NCI-H2171 (cell line): ENCODE data around the gene CAMK2G.
A peak's percentile ranks its signal among the peaks of the same experiment; 100 is the strongest.
"Not testable (repeated sequence)": the region's sequence is repeated elsewhere in the genome, so short reads cannot be mapped to it uniquely, and the experiment has no call there.

ENCODE experiments used
- DNase-seq: peaks from one replicate; lab custom pipeline; 2025; lab: John Stamatoyannopoulos, UW

Gene CAMK2G

DNA sequence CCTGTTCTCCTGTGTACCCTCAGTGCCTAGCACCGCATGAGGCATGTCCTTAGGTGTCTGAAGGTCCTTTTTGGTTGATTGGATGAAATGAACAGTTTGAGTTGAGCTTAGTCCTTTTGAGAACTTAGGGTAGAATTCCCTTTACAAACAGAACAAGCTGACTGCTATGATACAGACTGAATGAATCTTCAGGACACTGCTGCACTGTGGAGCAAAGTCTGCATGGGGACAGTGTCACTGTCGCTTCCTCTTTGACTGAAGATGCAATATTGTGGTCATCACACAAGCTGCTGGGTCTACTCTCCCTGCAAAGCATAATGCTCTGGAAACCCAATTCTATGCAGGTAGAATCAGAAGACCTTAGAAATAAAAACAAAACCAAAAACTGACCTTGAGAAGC is 28.0 kb upstream of the CAMK2G start:
- DNase-seq: no peak

DNA sequence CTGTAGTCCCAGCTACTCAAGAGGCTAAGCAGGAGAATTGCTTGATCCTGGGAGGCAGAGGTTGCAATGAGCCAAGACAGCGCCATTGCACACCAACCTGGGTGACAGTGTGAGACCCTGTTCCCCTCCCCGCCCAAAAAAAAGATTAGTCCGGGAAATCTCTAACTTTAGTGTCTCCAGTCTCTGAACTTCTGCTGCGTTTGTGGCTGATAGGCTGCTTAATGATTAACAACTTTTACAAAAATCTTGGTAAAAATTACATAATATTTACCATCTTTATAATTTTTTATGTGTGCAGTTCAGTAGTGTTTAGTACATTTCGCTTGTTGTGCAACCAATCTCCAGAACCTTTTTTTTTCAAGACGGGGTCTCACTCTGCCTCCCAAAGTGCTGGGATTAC is 26.9 kb upstream of the CAMK2G start:
- no peak for DNase-seq

DNA sequence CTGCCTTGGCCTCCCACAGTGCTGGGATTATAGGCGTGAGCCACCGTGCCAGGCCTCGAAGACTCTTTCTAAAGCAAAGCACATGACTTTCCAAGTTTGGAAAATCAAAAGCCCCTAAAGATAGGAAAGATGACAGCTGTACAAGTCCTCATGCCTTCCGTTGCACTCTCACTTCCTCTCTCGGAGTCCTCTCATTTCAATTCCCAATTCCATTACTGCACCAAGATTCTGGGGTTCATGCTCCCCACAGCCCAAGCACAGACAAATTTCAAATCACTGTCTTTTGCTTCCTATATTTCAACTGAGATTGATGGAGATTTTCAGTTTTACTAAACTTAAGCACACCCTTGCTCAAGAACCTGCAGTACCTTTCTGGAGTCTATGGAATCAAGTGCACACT is 25.7 kb upstream of the CAMK2G start:
- DNase-seq: no peak

DNA sequence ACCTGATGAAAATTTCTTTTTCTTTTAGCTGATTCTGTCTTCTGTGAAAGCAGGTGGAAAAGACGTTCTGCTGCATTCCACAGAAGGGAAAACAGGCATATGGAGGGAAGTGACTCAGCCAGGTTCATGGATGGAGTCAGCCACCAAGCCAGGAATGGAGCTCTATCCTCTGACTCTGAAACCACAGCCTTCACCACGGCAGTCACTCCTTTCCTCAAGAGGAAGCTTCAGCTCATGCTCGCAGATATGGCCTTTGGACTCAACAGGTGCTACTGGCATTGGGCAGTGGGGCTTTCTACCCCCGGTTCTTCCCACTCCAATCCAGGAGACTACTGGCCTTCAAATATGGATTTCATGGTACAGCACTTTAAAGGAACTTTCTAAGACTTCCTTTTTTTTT is 25.1 kb upstream of the CAMK2G start:
- no peak for DNase-seq

DNA sequence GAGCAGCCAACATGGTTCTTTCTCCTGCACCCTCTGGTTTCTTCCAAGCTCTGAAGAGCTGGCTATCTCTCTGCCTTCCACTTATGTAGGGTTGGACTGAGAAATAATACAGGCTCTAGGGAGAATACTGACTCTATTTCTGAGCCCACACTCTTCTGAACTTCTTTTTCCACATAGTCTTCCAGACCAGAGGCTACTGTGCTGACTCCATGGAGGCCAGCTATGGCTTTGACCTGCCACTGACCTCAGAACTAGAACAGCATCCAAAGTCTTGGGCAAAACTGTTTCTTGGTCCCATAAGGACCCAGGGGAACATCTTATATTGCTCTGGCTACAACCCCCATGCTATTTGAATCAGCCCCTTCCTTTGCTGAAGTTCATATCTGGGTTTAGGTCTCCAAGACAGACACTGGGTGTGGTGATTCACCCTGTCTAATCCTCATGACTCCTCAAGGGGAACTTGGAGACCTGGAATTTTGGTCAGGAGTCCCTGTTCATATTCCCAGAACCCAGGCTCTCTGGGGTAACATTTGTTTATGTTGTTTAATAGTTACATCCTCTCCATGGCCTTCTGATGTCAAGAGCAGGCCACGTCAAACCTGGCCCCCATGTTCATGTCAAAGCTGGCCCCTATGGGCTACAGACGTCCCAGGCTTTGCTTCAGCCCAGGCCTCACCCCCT is 24.5 kb upstream of the CAMK2G start:
- DNase-seq: no peak

DNA sequence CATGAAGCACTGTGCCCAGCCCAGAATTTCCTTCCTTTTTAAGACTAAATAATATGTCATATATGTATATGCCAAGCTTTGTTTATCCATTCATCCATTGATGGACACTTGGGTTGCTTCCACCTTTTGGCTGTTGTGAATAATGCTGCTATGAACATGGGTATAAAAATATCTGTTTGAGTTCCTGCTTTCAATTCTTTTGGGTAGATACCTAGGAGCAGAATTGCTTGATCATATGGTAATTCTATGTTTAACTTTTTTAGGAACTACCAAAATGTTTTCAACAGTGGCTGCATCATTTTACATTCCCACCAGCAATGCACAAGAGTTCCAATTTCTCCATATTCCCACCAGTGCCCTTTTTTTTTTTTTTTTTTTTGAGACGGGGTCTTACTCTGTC is 23.3 kb upstream of the CAMK2G start:
- DNase-seq: no peak

DNA sequence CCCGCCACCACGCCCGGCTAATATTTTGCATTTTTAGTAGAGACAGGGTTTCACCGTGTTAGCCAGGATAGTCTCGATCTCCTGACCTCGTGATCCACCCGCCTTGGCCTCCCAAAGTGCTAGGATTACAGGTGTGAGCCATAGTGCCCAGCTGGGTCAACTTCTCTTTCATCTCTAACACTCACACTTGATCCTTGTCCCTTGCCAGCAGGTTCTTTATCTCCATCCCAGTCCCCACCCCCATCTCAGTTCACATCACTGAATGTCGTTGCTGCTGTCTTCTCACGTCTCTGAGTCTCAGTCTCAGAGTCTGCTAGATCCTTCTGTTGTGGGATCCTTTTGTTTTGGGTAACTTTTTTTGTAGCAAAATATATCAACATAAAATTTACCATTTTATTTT is 21.0 kb upstream of the CAMK2G start:
- not testable (repeated sequence) for DNase-seq

DNA sequence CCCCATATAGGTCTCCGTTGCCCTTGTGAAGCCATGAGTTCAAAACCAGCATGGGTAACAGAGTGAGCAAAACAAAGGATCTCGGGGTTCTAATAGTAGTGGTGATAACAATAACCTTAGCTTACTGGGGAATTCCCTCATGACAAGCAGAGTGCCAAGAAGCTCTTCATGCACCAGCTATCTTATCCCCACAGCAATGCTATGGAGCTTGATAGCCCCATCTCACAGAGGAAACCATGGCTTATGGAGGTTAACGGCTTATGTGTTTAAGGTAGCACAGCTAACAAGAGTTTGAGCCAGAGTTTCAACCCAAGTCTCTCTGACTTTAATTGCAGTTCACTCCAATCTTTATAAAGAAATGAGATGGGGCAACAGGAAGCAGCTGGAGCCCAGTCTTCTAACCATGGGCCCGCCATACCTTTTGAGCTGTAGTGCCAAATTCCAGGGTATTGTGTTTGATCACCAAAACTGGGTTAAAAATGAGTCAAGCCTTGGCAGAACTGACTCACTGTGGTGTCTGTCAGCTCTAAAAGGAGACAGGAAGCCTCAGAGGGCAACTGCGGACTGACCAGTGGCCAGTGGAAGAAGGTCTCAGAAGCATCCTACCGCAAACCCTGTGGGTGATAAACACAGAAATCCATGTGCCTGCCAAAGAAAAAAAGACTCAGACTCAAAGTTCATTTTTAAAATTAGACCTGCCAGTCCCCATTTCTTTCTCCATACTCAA is 20.1 kb upstream of the CAMK2G start:
- no peak for DNase-seq

DNA sequence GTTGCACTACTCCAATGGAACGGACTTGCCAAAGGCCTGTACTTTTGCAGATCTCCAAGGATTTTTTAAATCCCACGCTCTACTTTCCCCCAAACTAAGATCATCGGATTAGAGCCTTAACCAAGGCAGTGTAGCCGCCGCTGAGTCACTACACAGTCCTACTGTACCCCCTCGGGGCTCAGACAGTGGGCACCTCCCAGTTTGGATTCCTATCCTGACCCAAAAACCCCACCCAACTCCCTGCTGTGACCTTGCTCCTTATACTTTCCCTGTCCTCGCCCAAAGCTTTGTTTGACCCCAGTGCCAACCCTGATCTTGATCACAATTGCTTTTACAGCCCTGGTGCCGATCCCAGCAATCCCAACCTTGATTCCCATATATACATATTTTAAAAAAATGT is 19.1 kb upstream of the CAMK2G start:
- no peak for DNase-seq

DNA sequence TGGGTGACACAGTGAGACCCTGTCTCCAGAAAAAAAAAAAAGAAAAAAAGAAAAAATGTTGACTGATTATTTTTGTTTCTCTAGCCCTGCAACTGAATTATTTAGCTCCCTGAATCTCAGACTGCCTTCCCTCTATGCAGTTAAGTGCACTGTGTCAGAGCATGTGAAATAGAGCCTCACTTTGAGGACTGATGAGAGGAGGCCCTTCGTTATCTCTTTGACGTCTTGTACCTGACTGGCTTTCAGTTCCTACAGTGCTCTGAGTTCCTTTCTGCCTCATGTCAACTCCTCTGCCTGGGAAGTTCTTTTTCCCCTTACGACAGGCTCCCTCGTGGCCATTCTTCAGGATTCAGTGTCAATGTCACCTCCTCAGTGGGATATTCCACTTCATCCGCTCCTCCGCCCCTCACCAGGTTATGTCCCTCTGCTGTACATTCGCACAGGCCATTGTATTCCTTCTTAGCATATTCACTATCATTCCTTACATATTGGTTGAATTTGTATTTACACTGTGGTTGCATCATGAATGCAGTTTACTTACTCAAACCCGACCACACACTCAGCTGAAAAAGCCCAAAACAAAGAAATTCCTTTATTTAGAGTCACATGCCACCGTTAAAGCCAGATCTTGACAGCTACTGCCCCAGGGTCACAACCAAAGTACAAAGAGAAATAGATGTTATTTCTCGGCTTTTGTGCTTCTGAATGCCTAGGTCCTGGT is 18.1 kb upstream of the CAMK2G start:
- DNase-seq: no peak

DNA sequence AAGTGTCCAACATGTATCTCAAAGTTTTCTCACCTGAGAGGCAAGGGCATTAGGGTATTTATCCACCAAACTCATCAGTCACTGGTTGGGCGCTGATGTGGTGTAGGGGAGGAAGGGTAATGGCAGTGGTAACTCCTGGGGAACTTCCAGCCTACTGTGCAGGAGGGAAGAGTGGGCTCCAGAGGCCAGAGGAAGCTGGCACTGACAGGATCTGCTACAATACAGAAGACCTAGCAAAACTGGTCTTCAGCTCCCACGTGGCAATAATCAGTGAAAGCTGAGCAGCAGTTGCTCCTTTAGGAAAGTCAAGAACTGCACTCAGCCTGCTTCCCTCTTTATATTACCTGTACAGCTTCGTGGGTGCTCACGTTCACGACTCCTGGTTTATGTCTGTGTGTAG is 17.2 kb upstream of the CAMK2G start:
- no peak for DNase-seq

DNA sequence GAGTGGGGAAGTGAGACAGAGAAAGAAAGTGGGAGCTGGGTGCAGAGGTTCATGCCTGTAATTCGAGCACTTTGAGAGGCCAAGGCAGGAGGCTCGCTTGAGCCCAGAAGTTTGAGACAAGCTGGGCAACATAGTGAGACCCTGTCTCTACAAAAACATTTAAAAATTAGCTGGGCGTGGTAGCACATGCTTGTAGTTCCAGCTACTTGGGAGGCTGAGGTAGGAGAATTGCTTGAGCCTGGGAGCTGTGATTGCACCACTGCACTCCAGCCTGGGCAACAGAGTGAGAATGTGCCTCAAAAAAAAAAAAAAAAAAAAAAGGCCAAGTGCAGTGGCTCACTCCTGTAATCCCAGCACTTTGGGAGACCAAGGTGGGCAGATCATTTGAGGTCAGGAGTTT is 16.5 kb upstream of the CAMK2G start:
- not testable (repeated sequence) for DNase-seq

DNA sequence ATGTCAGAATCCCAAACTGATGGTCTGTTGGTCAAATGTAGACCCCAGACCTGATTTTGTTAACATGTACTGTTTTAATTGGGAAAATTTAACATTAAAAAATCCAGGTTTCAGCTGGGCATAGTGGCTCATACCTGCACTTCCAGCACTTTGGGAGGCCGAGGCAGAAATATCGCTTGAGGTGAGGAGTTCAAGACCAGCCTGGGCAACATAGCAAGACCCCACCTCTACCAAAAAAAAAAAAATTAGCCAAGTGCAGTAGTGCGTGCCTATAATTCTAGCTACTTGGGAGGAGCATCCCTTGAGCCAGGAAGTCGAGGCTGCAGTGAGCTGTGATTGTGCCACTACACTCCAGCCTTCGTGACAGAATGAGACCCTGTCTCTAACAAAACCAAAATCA is 15.9 kb upstream of the CAMK2G start:
- no peak for DNase-seq

DNA sequence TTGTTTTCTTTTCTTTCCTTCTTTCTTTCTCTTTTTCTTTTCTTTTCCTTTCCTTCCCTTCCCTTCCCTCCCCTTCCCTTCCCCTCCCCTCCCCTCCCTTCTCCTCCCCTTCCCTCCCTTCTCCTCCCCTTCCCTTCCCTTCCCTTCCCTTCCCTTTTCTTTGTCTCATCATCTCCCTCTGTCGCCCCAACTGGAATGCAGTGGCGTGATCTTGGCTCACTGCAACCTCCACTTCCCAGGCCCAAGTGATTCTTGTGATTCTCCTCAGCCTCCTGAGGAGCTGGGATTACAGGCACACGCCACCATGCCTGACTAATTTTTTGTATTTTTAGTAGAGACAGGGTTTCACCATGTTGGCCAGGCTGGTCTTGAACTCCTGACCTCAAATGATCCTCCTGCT is 15.1 kb upstream of the CAMK2G start:
- not testable (repeated sequence) for DNase-seq

DNA sequence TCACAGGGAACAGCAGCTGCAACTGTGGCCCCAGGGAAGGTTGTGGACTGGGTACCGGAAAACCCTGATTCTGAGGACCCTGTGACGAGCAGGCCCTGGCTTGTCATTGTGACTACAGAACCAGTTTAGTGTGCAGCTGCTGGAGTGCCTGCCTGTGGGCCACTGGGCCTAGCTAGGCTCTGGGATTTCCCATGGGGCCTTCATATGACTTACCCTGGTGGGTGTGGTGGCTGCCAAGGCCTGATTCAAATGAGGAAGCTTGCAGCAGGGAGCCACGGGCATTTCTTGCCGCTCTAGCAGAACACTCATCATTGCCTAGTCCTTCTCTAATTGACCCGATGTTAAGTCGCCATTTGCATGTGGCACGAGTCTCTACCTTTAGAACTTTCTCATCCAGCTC is 14.7 kb upstream of the CAMK2G start:
- peak; percentile 37 for DNase-seq

DNA sequence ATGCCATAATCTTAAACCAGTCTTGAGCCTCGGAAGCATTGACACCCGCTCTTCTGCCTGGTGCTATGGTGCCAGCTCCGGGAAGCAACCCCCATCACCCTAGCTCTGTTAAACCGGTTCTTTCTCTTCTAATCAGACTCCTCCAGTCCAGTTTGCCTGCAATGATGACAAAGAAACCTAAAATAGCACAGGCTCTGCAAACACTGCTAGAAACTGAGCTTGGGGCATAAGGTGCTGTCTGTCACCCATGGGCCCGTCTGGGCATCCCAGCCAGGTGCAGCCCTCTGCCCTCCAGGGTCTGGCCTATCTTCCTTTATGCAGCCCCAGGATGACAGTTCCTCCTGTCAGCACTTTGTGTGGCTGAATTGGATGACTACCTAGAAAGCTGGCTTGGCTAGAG is 14.2 kb upstream of the CAMK2G start:
- no peak for DNase-seq

DNA sequence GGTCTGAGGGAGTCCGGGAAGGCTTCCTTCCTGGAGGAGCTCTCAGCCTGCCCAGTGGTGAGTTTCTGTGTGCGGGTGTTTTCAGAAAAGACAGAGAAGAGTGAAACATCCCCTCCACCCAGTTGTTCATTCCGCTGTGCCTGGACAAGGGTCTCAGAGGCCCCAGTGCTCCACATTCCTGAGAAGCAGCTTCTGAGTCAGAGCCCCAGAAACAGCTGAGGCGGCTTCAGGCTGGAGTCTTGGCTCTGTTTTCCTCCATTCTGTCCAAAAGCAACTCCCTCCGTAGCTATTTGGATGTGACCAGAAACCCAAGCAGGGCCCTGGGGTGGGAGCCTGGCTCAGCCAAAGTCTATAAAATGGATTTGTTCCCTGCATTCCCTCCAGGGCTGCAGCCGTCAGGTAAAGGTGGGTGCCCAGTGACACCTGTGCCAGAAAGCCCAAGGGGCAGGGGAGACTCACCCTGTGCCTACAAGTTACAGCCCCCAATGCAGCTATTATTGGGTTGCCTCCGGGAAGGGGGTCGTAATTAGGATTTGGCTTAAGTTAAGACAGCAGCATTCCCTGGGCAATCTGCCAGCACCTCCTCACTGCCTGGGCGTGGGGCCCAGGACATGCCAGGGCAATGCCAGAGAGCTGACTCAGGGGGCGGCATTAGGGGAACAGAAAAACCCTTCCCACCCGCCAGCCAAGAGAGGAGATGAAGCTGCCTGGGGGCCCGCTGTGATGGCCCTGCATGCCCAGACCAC is 13.1 kb upstream of the CAMK2G start:
- peak; percentile 50 for DNase-seq

DNA sequence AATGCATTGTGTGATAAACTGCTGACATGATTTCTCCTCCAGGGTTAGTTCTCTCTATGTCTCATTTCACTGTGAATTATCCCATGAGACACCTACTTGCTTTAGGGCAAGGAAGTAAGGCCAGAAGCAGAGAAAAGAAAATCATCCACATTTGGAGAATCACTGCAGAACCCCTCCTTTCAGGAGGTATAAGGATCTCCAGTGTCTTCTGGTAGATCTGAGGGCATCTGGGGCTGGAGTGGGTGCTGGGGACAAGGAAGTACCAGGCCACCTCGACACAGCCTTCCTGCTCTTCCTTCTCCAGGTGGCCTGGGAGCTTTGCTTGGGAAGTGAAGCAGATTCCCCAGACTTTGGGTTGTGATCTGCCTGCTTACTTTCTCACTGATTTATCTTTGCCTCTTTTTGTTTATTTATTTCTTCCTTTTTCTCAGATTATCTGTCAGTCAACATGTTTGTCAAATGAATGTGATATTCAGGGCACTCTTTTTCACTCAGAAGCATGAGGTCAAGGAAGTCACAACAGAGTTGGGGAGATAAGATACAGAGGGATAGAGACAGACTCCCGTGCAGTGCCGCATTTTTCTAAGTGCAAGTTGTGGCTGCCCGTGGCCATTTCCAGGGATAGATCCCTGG is 12.4 kb upstream of the CAMK2G start:
- DNase-seq: no peak

DNA sequence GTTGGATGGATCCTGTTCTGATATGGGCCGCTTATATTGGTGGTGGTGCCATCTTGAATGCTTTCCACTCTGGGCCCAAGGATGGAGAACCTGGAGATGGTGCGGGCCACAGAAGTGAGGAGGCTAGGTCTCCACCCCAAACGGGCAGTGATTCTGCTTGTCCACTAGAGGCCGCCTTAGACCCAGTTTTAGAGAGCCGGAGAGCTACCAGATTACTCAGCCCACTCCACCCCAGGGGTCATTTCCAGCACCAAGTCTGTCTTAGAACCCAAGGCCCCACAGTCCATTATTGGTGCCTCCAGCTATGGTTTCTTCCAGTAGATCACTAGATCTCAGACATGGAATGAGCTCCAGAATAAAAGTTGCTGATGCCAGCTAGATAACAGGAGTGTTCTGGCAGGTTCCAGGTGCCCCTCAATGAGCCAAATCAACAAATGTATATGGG is 11.8 kb upstream of the CAMK2G start:
- DNase-seq: no peak

DNA sequence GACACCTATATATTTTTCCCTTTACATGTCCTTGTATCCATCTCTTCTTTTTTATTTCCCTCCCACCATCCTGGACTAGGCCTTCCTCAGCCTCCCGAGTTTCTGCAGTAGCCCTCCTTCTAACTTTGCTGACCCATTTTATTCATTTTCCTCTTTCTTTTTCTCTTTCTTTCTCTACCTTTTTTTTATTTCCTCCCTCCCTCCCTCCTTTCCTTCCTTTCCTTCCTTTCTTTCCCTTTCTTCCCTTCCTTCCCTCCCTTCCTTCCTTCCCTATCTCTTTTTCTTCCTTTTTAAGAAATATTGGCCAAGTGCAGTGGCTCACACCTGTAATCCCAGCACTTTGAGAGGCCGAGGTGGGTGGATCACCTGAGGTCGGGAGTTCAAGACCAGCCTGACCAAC is 9.7 kb upstream of the CAMK2G start:
- no peak for DNase-seq

DNA sequence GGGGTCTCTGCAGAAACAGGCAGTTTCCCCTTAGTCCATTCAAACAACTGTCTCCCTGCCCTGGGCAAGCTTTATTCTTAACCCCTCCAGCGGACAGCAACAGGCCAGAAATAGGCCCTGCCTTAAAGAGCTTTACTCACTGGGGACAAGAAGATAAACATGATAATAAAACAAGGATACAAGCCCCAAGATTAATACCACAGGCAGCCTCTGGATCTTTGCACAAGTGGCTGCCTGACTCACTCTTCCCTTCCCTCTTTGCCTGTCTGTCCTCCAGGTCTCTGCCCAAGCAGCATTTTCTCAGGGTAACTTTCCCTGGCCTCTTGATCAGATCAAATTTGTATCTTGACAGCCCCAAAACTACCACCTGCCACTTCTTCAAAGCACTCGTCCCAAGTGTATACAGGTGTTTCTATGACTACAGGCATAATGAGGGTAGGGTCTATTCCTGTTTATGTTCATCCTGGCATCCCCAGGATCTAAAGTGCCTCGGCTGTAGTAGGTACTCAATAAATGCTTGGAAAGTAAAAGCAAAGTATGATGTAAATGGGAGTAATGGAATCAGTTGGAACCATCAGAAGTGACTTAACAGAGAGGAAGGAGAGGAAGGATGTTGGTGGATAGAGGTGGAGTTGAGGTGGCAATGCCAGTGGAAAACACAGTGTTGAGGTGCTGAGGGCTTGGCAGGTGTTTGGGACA is 7.0 kb upstream of the CAMK2G start:
- DNase-seq: no peak
